K562 (cell line): ENCODE data around the gene ALDH18A1. TPM values are rescaled to one million over a fixed set of nuclear protein-coding genes. Genes with fewer than 3 reads are reported as not detected.

ENCODE experiments used
- ATAC-seq: fragments of 200-7000 bp; cut with Tn5 transposase; 3 replicates; pipeline ENCODE4 v1.9.1; 2020; ENCODE audit warnings: moderate library complexity
- BruUV-seq: library from RNA; stranded (reverse); fragments of 400-500 nt; replicated peaks from 2 replicates; lab custom pipeline; 2021; lab: Mats Ljungman, UMichigan
- CTCF ChIA-PET: fragments of 300-600 bp; formaldehyde crosslinking; extraction: SDS; loops from one replicate; lab custom pipeline; 2021; ENCODE audit warnings: low intra/inter-chr PET ratio; lab: Yijun Ruan, JAX
- POLR2A ChIA-PET: fragments of 300-600, 350-650 bp; sonication (Branson Sonifier 250); formaldehyde crosslinking; extraction: SDS; loops from one replicate; lab custom pipeline; 2021; ENCODE audit warnings: antibody characterized with exemption, inconsistent platforms; lab: Yijun Ruan, JAX
- DNase-seq, 4 experiments: peaks; one replicate each; pipeline versions ENCODE4 v3.0.0 to v3.0.0-alpha.2; 2011 to 2018; ENCODE audit warnings: low spot score in 3 of 4, mixed read lengths in 3 of 4; ENCODE audit errors: extremely low read depth in 1 of 4
- FAIRE-seq: peaks from 2 replicates; lab custom pipeline; 2011; peaks lifted over from hg19 to GRCh38; lab: Jason Lieb, UNC
- H2AFZ ChIP-seq: 2 replicates; pipeline ENCODE4 v1.6.0; 2011; ENCODE audit warnings: low read depth, low read length, control low read depth, inconsistent platforms
- H3K27ac ChIP-seq: fragments of 200-600 bp; 3 replicates; pipeline ENCODE4 v1.8.0; 2011; ENCODE audit warnings: low read depth, mild to moderate bottlenecking, control low read depth, inconsistent platforms, low read length, moderate library complexity, mixed read lengths; ENCODE audit errors: extremely low read depth
- H3K27me3 ChIP-seq, 2 experiments: fragments of 300-600 bp in 1 of 2; 2 replicates in 1 of 2; 3 replicates in 1 of 2; pipeline versions ENCODE4 v1.6.0 to v1.8.0; 2011; ENCODE audit warnings: inconsistent platforms in 2 of 2, low read length in 2 of 2, mild to moderate bottlenecking in 1 of 2, mixed read lengths in 1 of 2, moderate library complexity in 1 of 2; ENCODE audit not compliant: control insufficient read depth in 2 of 2, insufficient read depth in 2 of 2
- H3K36me3 ChIP-seq: fragments of 300-600 bp; 3 replicates; pipeline ENCODE4 v1.8.0; 2011; ENCODE audit warnings: mild to moderate bottlenecking, low read length, inconsistent platforms; ENCODE audit not compliant: control insufficient read depth, insufficient read depth
- H3K4me1 ChIP-seq, 2 experiments: fragments of 200-600 bp in 1 of 2; replicated peaks in 1 of 2; 2 replicates in 1 of 2; 3 replicates in 1 of 2; pipeline versions ENCODE4 v1.5.1 to v1.8.0; 2011; ENCODE audit warnings: inconsistent platforms in 2 of 2, low read length in 2 of 2, mild to moderate bottlenecking in 1 of 2, mixed read lengths in 1 of 2, moderate library complexity in 1 of 2; ENCODE audit not compliant: control insufficient read depth in 2 of 2, insufficient read depth in 2 of 2
- H3K4me2 ChIP-seq: 2 replicates; pipeline ENCODE4 v1.6.1; 2011; ENCODE audit warnings: low read length, control low read depth, inconsistent platforms, mixed read lengths; ENCODE audit not compliant: insufficient read depth
- H3K4me3 ChIP-seq: fragments of 200-600 bp; sonication (generic), shearing (Covaris generic); 2 replicates; pipeline ENCODE4 v1.5.1; 2016; ENCODE audit warnings: control low read depth, inconsistent platforms
- H3K79me2 ChIP-seq: fragments of 200-600 bp; 3 replicates; pipeline ENCODE4 v1.8.0; 2011; ENCODE audit warnings: low read length, inconsistent platforms; ENCODE audit not compliant: control insufficient read depth, insufficient read depth
- H3K9ac ChIP-seq, 2 experiments: 2 replicates each; pipeline versions ENCODE4 v1.6.0 to v1.6.1; 2011; ENCODE audit warnings: low read depth in 2 of 2, low read length in 2 of 2, control low read depth in 1 of 2, inconsistent platforms in 1 of 2, mild to moderate bottlenecking in 1 of 2, mixed read lengths in 1 of 2; ENCODE audit not compliant: insufficient read depth in 1 of 2
- H3K9me1 ChIP-seq: one replicate; pipeline ENCODE4 v1.6.0; 2011; ENCODE audit warnings: inconsistent platforms, mild to moderate bottlenecking, low read length, moderate library complexity; ENCODE audit not compliant: control insufficient read depth, insufficient read depth
- H3K9me3 ChIP-seq: replicated peaks from 2 replicates; pipeline ENCODE4 v1.5.1; 2011; ENCODE audit warnings: low read depth, low read length, inconsistent platforms; ENCODE audit not compliant: control insufficient read depth, insufficient read depth
- H4K20me1 ChIP-seq: replicated peaks from 2 replicates; pipeline ENCODE4 v1.6.1; 2011; ENCODE audit warnings: low read length, inconsistent platforms, mixed read lengths; ENCODE audit not compliant: control insufficient read depth, insufficient read depth
- ASH1L ChIP-seq: fragments of 450-650 bp; IDR thresholded peaks from 2 replicates; pipeline ENCODE4 v1.6.1; 2018; ENCODE audit warnings: borderline replicate concordance, mild to moderate bottlenecking, low read depth; ENCODE audit not compliant: partially characterized antibody
- CHD2 ChIP-seq: IDR thresholded peaks from 2 replicates; pipeline ENCODE4 v1.6.1; 2011; ENCODE audit warnings: low read depth, low read length
- ETS2 ChIP-seq: IDR thresholded peaks from 2 replicates; pipeline ENCODE4 v1.6.1; 2016; ENCODE audit warnings: borderline replicate concordance, missing genetic modification characterization, mild to moderate bottlenecking, moderate library complexity, missing compliant biosample characterization; ENCODE audit not compliant: poor library complexity, severe bottlenecking
- FOXA3 ChIP-seq, 2 experiments: fragments of 450-650 bp in 1 of 2; sonication (generic) in 1 of 2; formaldehyde crosslinking; IDR thresholded peaks in 1 of 2; conservative IDR thresholded peaks in 1 of 2; 2 replicates each; pipeline versions ENCODE4 v1.4.0 to v1.8.0; 2020 to 2022; ENCODE audit warnings: mild to moderate bottlenecking in 2 of 2, missing genetic modification reagents in 1 of 2
- GABPA ChIP-seq: fragments of 200-800 bp; sonication (Bioruptor generic); conservative IDR thresholded peaks from 2 replicates; pipeline ENCODE4 v1.6.1; 2016; ENCODE audit warnings: low read depth, missing genetic modification characterization, missing compliant biosample characterization
- MCM2 ChIP-seq: fragments of 450-650 bp; IDR thresholded peaks from 2 replicates; pipeline ENCODE4 v1.6.1; 2017; ENCODE audit warnings: low read depth, mild to moderate bottlenecking
- PYGO2 ChIP-seq: fragments of 450-650 bp; IDR thresholded peaks from 2 replicates; pipeline ENCODE4 v1.6.1; 2016; ENCODE audit warnings: mild to moderate bottlenecking, missing genetic modification characterization, moderate library complexity, missing compliant biosample characterization
- SAFB ChIP-seq: fragments of 200-400 bp; formaldehyde crosslinking; IDR thresholded peaks from 2 replicates; pipeline ENCODE4 v1.6.1; 2017; ENCODE audit warnings: low read depth, low read length, borderline replicate concordance
- SMARCA4 ChIP-seq: fragments of 450-650 bp; IDR thresholded peaks from 2 replicates; pipeline ENCODE4 v1.6.1; 2016
- SUPT5H ChIP-seq: fragments of 450-650 bp; IDR thresholded peaks from 2 replicates; pipeline ENCODE4 v1.6.1; 2016
- TCF3 ChIP-seq: sonication (generic); formaldehyde crosslinking; IDR thresholded peaks from 2 replicates; pipeline ENCODE4 v1.4.0; 2020; ENCODE audit warnings: mild to moderate bottlenecking, missing genetic modification reagents
- ZFP36 ChIP-seq: fragments of 150-350 bp; IDR thresholded peaks from 2 replicates; pipeline ENCODE4 v1.6.1; 2018; ENCODE audit warnings: low read length, low read depth; ENCODE audit not compliant: partially characterized antibody
- ZFPM2 ChIP-seq: fragments of 250-450 bp; sonication (Bioruptor Pico); IDR thresholded peaks from 2 replicates; pipeline ENCODE4 v1.5.1; 2022; ENCODE audit warnings: mild to moderate bottlenecking
- ZNF124 ChIP-seq: sonication (generic); formaldehyde crosslinking; IDR thresholded peaks from 2 replicates; pipeline ENCODE4 v1.8.1; 2022; ENCODE audit warnings: missing genetic modification reagents
- WGBS: fragments of 100-300 bp; shearing (Covaris generic); methylation state at CpG from one replicate; pipeline ENCODE4 v1.1.6; 2016; ENCODE audit warnings: low coverage, mixed read lengths; ENCODE audit not compliant: insufficient coverage; ENCODE audit errors: missing lambda C conversion rate; 5-methylcytosine and 5-hydroxymethylcytosine counted together
- in situ Hi-C: fragments of 300-500 bp; cut with MboI; formaldehyde crosslinking; loops from 4 replicates; pipeline ENCODE4 v1.15.0; 2018; ENCODE audit warnings: inconsistent platforms, mixed read lengths
- intact Hi-C: fragments of 100-400 bp; cut with micrococcal nuclease; formaldehyde crosslinking; loops from 2 replicates; pipeline ENCODE4 v1.14.2; 2022
- polyA plus RNA-seq, 8 experiments: library from polyadenylated mRNA; depleted of rRNA in 4 of 8; stranded (reverse) in 5 of 8; unstranded in 3 of 8; fragments of >200 nt; fragmentation: Nextera tagmentation in 2 of 8; fragmentation: Illumina TruSeq in 1 of 8; extraction: Ambion mirVana in 2 of 8; extraction: Trizol in 1 of 8; gene quantifications; 2 replicates each; pipeline versions ENCODE4 v1.2.1 to v1.2.3, GENCODE V29; 2011 to 2014; ENCODE audit warnings: inconsistent platforms in 1 of 8, missing spikeins in 1 of 8
- total RNA-seq, 7 experiments: library from RNA; depleted of rRNA in 6 of 7; stranded (reverse); fragments of >200 nt in 6 of 7; fragmentation: Illumina TruSeq in 2 of 7; extraction: Trizol in 2 of 7; gene quantifications; 2 replicates each; pipeline versions ENCODE4 v1.2.1 to v1.2.3, GENCODE V29; 2011 to 2021; ENCODE audit warnings: low replicate concordance in 1 of 7
- TF ChIP-seq, protein P1 (sequence below): IDR thresholded peaks from 3 replicates; pipeline ENCODE4 v1.6.1; 2011; ENCODE audit warnings: borderline replicate concordance, mild to moderate bottlenecking, moderate library complexity; ENCODE audit not compliant: insufficient read length; ENCODE audit errors: extremely low read depth
- TF ChIP-seq, protein P2 (sequence below), 2 experiments: IDR thresholded peaks; 2 replicates each; pipeline ENCODE4 v1.6.1; 2012; ENCODE audit warnings: improper control_type of control experiment in 2 of 2, low read depth in 2 of 2, low read length in 2 of 2, borderline replicate concordance in 1 of 2
- TF ChIP-seq, protein P3 (sequence below): sonication (generic); formaldehyde crosslinking; IDR thresholded peaks from 2 replicates; pipeline ENCODE4 v1.8.0; 2022; ENCODE audit warnings: mild to moderate bottlenecking, missing genetic modification reagents

ALDH18A1 gene
- total and polyA plus RNA-seq, 9 of the 15 experiments (the other 6 are each of a cell fraction or from before 2014, with no cell fraction given): 12.0 to 83.3 (median 43.8) TPM

DNA sequence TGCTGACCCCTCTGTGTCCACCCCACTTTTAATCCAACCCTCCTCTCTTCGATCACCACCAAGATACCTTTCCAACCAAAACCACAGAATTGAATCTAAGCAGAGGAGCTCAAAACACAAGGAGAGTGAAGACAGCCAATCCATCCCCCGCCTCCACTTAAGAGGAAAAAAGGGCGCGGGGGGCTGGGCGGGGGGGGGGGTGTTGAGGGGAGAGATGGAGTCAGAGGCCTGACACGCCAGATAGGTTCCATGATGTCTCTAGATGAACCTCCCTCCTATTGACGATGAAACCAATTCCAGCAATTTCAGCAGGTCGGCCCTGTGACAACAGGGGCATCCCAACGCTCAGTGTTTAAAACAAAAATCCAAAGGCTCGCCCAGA is 96.6 kb downstream of the ALDH18A1 start:
- DNase-seq (no peak), FAIRE-seq (no peak), ATAC-seq (no peak)
- ChIA-PET POLR2A (interaction anchor here (0.7 to 1.6 kb wide), 2 partner anchors 16 kb away, joined by 4 to 5 read pairs; no protein-coding TSS in a partner anchor), CTCF (no interaction called here)
- Histone ChIP-seq H3K4me2 (peak overlapping the region; percentile 87), H3K36me3 (no peaks in the 10 kb centered on the region), H3K79me2 (peaks cover 8% of the 10 kb centered on the region; the same call in 2 of the 3 replicates), H3K27me3 (no peaks in the 10 kb centered on the region), H3K9me3 (no peaks in the 10 kb centered on the region; the same call in 1 of the 2 replicates), H3K9ac (peak overlapping the region; percentile 53 to 92; a peak in 1 of 4 replicates), H3K9me1 (no peaks in the 10 kb centered on the region), H3K27ac (no peak overlapping the region), H2AFZ (no peak overlapping the region), H3K4me3 (peak overlapping the region; percentile 67; the same call in 1 of the 2 replicates), H3K4me1 (peaks cover 18 to 22% of the 10 kb centered on the region in 2 experiments; a peak in 4 of 5 replicates), H4K20me1 (no peaks in the 10 kb centered on the region)
- no TSS peak for BruUV-seq
- intact Hi-C loops (loop anchor here (2.0 kb wide), 1 partner anchor 67 kb away; no protein-coding TSS in a partner anchor), in situ Hi-C loops (no loop called here)
- 59% methylated on average over 4 of the region's 10 CpGs for WGBS
- no peak for TF ChIP-seq SUPT5H
- no peak for TF ChIP-seq SAFB
- TF ChIP-seq FOXA3 (CRISPR knock-in tag; conservative IDR thresholded peaks at IDR 0.05 in 1 of 2, IDR thresholded peaks at IDR 0.05 in 1 of 2): no peak
- TF ChIP-seq, protein P1, sequence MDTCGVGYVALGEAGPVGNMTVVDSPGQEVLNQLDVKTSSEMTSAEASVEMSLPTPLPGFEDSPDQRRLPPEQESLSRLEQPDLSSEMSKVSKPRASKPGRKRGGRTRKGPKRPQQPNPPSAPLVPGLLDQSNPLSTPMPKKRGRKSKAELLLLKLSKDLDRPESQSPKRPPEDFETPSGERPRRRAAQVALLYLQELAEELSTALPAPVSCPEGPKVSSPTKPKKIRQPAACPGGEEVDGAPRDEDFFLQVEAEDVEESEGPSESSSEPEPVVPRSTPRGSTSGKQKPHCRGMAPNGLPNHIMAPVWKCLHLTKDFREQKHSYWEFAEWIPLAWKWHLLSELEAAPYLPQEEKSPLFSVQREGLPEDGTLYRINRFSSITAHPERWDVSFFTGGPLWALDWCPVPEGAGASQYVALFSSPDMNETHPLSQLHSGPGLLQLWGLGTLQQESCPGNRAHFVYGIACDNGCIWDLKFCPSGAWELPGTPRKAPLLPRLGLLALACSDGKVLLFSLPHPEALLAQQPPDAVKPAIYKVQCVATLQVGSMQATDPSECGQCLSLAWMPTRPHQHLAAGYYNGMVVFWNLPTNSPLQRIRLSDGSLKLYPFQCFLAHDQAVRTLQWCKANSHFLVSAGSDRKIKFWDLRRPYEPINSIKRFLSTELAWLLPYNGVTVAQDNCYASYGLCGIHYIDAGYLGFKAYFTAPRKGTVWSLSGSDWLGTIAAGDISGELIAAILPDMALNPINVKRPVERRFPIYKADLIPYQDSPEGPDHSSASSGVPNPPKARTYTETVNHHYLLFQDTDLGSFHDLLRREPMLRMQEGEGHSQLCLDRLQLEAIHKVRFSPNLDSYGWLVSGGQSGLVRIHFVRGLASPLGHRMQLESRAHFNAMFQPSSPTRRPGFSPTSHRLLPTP: no peak
- no peak for TF ChIP-seq PYGO2 (tag)
- TF ChIP-seq, protein P2, sequence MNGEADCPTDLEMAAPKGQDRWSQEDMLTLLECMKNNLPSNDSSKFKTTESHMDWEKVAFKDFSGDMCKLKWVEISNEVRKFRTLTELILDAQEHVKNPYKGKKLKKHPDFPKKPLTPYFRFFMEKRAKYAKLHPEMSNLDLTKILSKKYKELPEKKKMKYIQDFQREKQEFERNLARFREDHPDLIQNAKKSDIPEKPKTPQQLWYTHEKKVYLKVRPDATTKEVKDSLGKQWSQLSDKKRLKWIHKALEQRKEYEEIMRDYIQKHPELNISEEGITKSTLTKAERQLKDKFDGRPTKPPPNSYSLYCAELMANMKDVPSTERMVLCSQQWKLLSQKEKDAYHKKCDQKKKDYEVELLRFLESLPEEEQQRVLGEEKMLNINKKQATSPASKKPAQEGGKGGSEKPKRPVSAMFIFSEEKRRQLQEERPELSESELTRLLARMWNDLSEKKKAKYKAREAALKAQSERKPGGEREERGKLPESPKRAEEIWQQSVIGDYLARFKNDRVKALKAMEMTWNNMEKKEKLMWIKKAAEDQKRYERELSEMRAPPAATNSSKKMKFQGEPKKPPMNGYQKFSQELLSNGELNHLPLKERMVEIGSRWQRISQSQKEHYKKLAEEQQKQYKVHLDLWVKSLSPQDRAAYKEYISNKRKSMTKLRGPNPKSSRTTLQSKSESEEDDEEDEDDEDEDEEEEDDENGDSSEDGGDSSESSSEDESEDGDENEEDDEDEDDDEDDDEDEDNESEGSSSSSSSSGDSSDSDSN (IDR thresholded peaks at IDR 0.05; ENCODE audit: borderline replicate concordance in 1 of 2, low read depth in 2 of 2, low read length in 2 of 2): no peak
- TF ChIP-seq GABPA: no peak
- no peak for TF ChIP-seq ZFP36
- no peak for TF ChIP-seq SMARCA4
- TF ChIP-seq ZFPM2 (CRISPR knock-in tag): no peak
- TF ChIP-seq, protein P3, sequence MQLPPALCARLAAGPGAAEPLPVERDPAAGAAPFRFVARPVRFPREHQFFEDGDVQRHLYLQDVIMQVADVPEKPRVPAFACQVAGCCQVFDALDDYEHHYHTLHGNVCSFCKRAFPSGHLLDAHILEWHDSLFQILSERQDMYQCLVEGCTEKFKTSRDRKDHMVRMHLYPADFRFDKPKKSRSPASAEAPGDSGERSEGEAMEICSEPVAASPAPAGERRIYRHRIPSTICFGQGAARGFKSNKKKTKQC (CRISPR knock-in tag): no peak
- no peak for TF ChIP-seq ASH1L
- TF ChIP-seq ETS2 (tag): no peak
- no peak for TF ChIP-seq CHD2
- TF ChIP-seq MCM2: no peak
- no peak for TF ChIP-seq TCF3 (CRISPR knock-in tag)
- TF ChIP-seq ZNF124 (CRISPR knock-in tag): no peak
